Measurements from ENCODE around the gene CHRND. TPM values are rescaled to one million over a fixed set of nuclear protein-coding genes. Genes with fewer than 3 reads are reported as not detected.

Gene CHRND
- total RNA-seq, result not detected

DNA sequence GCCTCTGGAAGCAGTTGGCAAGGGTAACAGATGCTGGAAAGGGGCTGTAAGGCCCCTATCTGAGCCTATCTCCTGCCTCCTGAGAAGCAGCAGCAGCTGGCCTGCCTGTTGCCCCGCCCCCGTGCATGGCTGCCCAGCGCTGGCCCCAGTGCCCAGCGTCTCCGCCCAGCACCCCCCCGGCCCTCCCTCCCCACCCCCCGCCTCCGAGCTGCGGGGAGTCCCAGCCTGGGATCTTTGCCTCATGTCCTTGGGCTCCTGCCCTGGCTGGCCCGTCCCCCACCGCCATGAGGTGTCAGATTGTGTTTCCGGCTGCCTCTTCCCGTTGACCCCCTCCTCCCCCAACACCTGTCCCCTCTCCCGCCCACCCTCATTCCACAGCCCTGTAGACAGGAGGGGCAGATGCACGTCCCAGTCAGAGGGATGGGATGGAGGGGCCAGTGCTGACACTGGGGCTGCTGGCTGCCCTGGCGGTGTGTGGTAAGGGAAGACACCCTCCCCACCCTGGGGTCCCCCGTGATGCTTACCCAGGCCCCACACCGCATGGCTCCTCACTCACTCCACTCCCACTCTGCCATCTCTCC, at the start of gene CHRND:
Gene CHRND (plus strand): TSS at position 370 of the 581 bp plus-strand sequence. CDS start 56 bp downstream, at position 426.
- CTCF ChIA-PET, result interaction anchor here (0.6 kb wide), 1 partner anchor 551 kb away, joined by 4 read pairs; no protein-coding TSS in a partner anchor
- peaks cover 22% of the 10 kb centered on the region for H3K4me1 Mint-ChIP-seq
- POLR2A ChIA-PET, result no interaction called here
- H3K9me3 Mint-ChIP-seq, result no peaks in the 10 kb centered on the region
- H3K27ac Mint-ChIP-seq, result no peak within 1 kb of the TSS
- DNase-seq, result no peak
- peaks cover 37% of the 10 kb centered on the region for H3K27me3 Mint-ChIP-seq
- H3K4me3 Mint-ChIP-seq, result no peak within 1 kb of the TSS
- no peaks in the 10 kb centered on the region for H3K36me3 Mint-ChIP-seq (ENCODE audit: low read depth)

DNA sequence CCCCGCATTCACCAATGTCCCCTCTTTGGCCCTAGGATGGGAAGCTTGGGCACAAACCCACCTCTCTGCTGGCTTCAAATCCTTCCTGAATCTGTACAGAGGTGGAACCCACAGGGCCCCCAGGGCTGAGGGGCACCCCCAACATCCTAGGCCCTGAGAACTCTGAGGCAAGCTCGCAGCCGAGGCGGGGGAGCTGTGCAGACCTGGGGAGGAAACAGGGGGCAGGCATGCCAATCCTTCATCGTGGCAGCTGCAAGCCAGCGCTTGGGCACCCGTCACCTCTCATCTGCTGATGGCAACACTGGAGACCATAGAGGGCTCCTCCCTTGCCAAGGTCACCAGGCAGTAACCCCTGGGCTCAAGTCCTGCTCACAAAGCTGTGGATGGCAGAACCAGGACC, 49.2 kb upstream of the CHRND start:
- H3K4me3 Mint-ChIP-seq, result no peak overlapping the region
- no peaks in the 10 kb centered on the region for H3K4me1 Mint-ChIP-seq
- H3K27me3 Mint-ChIP-seq, result peaks cover 18% of the 10 kb centered on the region
- no peaks in the 10 kb centered on the region for H3K9me3 Mint-ChIP-seq
- DNase-seq, result no peak
- H3K36me3 Mint-ChIP-seq (ENCODE audit: low read depth), result no peaks in the 10 kb centered on the region
- CTCF ChIA-PET, result no interaction called here
- no peak overlapping the region for H3K27ac Mint-ChIP-seq
- POLR2A ChIA-PET, result no interaction called here

DNA sequence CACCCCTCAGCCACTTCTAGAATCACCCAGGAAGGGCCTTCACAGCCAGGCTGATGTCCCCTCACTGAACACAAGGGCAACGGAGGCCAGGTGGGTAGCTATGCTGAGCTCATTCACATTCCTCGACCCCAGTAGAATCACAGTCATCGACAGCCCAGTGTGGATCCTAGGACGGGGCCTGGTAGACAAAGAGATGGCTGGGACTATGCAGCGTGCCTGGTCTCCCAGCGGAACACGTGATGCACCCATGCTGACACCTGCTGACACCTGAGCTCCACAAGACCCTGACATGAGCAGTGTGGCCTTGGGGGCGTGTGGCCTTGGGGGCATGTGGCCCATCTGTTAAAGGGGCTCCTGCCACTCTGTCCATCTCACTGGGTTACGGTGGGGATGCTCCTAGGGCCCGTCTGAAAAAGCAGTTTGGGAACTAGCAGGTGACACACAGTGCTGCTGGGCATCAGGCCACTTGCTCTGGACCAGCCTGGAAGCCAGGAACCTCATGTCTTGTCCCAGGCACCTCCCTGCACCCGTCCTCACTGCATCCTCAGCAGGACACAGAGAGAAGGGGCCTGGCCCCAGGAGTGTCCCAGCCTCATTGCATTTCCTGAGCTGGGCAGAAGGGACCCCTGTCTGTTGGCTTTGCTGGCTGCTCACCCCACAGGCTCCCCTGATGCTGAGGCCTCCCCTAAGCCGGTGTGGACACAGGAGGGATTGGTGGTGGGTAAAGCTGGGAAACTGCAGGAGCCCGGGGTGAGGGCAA, 48.0 kb upstream of the CHRND start:
- Mint-ChIP-seq H3K4me1 (no peaks in the 10 kb centered on the region), H3K27ac (no peak overlapping the region), H3K27me3 (peaks cover 7% of the 10 kb centered on the region), H3K4me3 (no peak overlapping the region), H3K36me3 (ENCODE audit: low read depth) (no peaks in the 10 kb centered on the region), H3K9me3 (no peaks in the 10 kb centered on the region)
- POLR2A ChIA-PET, result no interaction called here
- DNase-seq, result no peak
- CTCF ChIA-PET, result no interaction called here

DNA sequence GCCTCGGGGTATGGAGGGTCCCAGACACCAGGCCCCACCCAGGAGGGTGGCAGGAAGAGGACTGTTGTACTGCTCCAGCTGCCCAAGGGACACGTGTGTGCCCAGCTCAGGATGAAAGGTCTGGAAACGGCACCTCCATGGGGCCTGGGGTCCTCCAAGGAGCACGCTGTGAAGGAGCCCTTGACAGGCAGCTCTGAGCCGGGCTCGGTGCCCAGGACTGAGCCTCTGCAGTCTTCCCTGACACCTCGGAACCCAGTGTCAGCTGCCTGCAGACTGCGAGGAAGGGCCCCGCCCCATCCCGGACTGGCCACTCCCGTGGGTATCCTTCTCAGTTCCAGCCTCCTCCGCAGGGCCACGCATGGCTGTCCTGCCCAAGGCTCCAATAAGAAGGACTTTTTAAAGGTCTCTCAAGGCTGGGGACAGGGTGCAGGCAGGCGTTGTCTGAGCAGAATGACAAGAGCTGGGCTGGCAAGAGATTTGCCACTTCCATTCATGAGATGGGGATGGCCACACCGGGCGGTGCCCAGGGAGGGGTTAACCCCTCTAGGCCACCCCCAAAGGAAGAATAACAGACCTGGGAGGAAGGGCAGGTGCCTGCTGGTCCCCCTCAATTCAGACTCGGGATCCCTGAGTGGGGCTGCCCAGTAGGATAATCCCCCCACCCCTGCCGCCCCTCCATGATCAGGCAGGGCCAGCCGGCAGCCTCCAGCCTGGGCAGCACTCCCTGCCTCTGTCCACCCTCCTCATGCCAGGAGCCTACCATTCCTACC, 47.2 kb upstream of the CHRND start:
- no peaks in the 10 kb centered on the region for H3K36me3 Mint-ChIP-seq (ENCODE audit: low read depth)
- CTCF ChIA-PET, result no interaction called here
- H3K9me3 Mint-ChIP-seq, result no peaks in the 10 kb centered on the region
- H3K27ac Mint-ChIP-seq, result no peak overlapping the region
- no peaks in the 10 kb centered on the region for H3K4me1 Mint-ChIP-seq
- H3K27me3 Mint-ChIP-seq, result peaks cover 4% of the 10 kb centered on the region
- POLR2A ChIA-PET, result no interaction called here
- DNase-seq, result no peak
- no peak overlapping the region for H3K4me3 Mint-ChIP-seq

DNA sequence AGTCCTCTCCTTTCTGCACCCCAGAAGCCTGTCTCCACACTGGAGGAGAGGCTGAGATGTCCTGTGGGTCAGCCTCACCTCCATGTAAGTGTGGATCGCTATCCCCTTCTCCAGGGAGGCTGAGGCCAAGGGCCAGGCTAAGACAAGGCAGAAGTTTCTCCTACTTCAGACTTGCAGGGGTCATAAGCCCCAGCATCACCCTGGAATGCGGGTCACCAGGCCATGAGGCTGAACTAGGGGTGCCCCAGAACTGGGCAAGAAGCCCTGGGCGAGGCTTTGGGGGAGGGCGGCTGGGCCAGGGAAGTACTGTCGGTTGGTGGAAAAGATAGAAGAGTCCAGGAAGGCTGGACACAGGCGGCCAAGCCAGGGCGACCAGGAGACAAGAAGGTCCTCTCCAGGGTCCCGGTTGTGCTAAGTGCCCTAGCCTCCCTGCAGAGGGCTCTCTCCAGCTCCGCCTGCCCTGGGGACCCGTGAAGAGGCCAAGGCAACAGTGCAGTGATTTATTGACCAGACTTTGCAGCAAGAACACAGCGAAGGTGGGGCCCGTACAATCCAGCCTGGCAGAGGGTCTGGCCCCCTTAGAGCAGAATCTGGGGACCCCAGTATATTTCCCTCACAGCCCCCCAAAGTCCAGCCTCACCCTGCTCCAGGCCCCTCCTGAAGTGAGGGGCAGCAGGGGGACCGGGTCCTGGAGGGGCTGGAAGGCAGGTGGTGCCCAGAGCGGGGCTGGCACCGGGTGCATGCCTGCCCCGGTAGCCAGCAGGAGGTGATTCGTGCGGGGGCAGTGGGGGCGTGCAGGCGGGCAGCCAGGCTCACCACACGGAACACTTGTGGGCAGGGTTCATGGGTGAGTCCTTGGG, 46.4 kb upstream of the CHRND start:
- Mint-ChIP-seq H3K27me3 (peaks cover 9% of the 10 kb centered on the region), H3K36me3 (ENCODE audit: low read depth) (no peaks in the 10 kb centered on the region), H3K4me3 (no peak overlapping the region), H3K4me1 (no peaks in the 10 kb centered on the region), H3K27ac (no peak overlapping the region), H3K9me3 (no peaks in the 10 kb centered on the region)
- CTCF ChIA-PET, result no interaction called here
- no peak for DNase-seq
- POLR2A ChIA-PET, result no interaction called here

DNA sequence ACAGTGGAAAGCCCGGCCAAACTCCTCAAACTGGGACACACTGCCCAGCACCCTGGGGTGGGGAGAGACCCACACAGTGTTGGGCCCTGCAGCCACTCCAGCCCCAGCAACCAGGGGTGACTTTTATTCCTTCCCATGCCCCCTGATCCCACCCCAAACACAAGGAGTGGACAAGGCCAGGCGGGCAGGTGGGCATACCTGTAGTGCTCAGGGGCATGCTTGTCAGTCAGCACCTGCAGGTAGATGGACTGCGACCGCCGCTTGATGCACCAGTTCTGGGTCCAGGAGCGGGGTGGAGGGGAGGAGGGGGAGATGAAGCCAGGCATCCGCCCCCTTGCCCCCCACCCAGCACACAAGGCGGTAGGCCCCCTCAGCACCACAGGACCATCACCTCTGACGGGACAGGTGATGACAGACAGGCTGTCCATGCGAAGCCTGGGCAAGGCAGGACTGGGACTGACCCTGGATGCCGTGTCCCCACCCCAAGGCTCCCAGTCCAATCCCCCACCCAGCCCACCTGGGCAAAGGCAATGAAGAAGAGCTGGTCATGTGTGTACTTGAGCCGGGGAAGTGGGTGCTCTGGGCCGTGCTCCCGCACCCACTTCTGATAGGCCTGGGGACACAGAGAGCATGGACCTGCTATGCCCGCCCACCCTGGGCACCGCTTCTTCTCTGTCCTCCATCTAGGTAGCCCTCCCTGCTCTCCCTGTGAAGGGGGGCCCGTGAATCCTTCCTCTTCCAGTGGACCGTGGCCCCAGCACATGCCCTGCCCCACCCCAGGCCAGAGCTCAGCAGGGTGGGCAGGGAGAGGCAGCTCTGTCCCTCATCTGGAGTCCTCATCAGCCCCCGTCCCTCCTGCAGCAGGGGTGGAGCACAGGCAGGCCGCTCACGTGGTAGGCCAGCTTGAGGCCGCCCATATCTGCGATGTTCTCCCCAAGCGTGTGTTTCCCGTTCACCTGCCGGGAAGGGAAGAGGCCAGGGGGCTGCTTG, 45.5 kb upstream of the CHRND start:
- Mint-ChIP-seq H3K4me1 (peaks cover 5% of the 10 kb centered on the region), H3K9me3 (no peaks in the 10 kb centered on the region), H3K27me3 (peaks cover 16% of the 10 kb centered on the region), H3K36me3 (ENCODE audit: low read depth) (no peaks in the 10 kb centered on the region), H3K4me3 (no peak overlapping the region), H3K27ac (no peak overlapping the region)
- DNase-seq, result no peak
- ChIA-PET POLR2A (no interaction called here), CTCF (no interaction called here)

DNA sequence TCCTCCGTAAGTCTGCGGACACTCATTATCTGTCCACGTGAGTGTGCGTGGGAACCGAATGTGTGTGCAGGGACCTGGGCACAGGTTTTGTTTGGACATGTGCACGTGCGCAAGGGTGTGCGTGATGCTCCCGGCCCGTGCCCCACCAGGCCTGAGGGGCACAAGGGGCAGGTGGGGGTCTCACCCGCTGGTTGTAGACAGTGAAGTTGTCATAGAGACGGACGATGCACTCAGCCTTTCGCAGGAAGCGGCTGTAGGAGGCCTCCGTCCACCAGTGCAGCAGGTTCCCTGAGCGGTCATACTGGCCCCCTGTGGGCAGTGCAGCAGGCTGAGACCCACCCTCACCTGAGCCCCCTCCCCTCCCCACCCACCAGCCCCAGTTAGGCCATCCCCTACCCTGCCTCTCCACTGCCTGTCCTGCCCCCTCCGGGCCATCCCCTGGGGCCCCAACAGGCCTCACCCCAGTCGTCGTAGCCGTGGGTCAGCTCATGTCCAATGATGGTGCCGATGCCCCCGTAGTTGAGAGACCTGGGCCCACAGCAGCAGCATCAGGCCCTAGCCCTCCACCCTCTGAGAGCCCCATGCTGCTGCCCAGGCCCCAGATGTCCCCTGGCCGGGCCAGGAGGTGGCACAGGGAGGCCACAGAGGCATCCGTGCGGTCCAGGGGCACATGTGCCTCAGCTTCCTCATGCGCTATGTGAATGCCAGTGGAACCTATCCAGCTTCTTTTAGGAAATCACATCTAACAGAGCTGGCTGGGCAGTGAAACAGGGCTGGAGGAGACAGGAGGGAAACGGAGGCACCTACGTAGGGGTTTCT, 44.4 kb upstream of the CHRND start:
- peaks cover 18% of the 10 kb centered on the region for H3K27me3 Mint-ChIP-seq
- H3K4me3 Mint-ChIP-seq, result no peak overlapping the region

DNA sequence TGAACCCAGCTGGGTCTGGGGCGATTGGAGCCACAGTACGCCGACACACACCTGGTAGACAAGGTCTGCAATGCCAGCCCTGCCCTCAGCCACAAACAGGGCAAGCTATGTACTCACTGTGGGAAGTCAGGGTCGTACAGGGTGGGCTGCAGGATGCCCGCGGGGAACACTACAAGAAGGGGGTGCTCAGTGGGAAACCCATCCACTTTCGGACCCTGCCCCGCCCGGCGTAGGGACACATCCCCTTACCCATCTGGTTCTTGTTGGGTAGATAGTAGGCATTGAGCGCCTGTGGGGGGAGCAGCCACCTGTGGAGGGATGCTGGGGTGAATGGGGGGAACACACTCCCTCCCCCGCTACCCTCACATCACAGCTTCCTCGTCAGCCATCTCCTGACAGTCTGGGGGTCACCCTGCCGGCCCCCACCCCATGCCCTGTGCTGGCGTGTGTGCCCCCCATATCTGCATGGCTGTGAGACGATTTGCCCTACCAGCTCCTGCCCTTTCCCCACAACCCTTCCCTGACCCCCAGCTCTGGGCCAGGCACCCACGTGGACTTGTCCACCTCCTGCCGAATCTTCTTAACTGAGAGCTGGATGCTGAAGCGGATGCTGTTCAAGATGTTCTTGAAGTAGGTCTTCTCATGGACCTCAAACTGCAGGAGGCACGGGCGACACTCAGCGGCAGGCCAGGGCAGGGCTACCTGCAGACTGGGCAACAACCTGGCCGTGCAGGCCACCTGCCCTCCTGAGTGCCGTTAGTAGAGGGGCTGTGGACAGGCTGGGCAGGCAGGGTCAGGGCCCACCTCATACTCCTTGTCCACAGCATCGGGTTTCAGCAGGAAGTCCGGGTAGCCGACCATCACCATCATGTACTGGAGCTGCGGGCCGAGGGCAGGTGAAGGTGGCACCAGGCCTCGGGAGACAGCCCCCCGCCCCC, 43.4 kb upstream of the CHRND start:
- ChIA-PET POLR2A (no interaction called here), CTCF (no interaction called here)
- no peak overlapping the region for H3K27ac Mint-ChIP-seq
- H3K4me3 Mint-ChIP-seq, result no peak overlapping the region
- peaks cover 5% of the 10 kb centered on the region for H3K4me1 Mint-ChIP-seq
- H3K9me3 Mint-ChIP-seq, result no peaks in the 10 kb centered on the region
- no peak for DNase-seq
- peaks cover 23% of the 10 kb centered on the region for H3K27me3 Mint-ChIP-seq
- H3K36me3 Mint-ChIP-seq (ENCODE audit: low read depth), result no peaks in the 10 kb centered on the region

More for the DNA sequence above, 44.4 kb upstream of the CHRND start:
- Mint-ChIP-seq H3K4me1 (peaks cover 5% of the 10 kb centered on the region), H3K27ac (no peak overlapping the region), H3K36me3 (ENCODE audit: low read depth) (no peaks in the 10 kb centered on the region), H3K9me3 (no peaks in the 10 kb centered on the region)
- DNase-seq, result no peak
- ChIA-PET POLR2A (no interaction called here), CTCF (no interaction called here)

DNA sequence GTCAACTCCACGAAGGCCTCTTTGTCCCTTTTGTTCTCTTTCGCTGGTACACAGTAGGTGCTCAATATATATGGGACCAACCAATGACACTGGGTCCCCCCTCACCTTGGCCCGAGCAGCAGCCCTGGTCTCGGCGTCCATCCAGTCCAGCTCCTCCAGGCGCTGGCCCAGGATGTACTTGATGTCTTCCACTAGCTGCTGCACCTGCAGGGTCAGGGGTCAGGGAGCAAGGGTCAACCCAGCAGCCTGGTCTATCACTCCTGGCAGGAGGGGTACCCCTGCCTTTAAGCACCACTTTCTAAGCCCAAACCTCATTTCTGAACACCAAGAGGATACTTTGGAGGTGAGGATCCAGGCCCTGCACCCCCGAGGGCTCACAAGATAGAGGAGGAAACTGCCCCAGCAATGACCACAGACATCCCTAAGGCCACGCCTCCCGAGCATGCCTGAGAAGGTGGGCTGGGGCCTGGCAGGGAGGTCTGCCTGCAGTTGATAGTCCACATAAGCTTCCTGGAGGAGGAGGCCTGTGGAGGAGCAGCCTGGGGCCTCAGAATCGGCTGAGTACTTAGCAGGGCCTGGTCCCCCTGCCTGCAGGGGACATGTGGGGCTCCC, 42.5 kb upstream of the CHRND start:
- Mint-ChIP-seq H3K27ac (no peak overlapping the region), H3K27me3 (peaks cover 28% of the 10 kb centered on the region), H3K4me3 (no peak overlapping the region), H3K9me3 (no peaks in the 10 kb centered on the region), H3K4me1 (peaks cover 5% of the 10 kb centered on the region), H3K36me3 (ENCODE audit: low read depth) (no peaks in the 10 kb centered on the region)
- CTCF ChIA-PET, result no interaction called here
- DNase-seq, result no peak
- POLR2A ChIA-PET, result no interaction called here

DNA sequence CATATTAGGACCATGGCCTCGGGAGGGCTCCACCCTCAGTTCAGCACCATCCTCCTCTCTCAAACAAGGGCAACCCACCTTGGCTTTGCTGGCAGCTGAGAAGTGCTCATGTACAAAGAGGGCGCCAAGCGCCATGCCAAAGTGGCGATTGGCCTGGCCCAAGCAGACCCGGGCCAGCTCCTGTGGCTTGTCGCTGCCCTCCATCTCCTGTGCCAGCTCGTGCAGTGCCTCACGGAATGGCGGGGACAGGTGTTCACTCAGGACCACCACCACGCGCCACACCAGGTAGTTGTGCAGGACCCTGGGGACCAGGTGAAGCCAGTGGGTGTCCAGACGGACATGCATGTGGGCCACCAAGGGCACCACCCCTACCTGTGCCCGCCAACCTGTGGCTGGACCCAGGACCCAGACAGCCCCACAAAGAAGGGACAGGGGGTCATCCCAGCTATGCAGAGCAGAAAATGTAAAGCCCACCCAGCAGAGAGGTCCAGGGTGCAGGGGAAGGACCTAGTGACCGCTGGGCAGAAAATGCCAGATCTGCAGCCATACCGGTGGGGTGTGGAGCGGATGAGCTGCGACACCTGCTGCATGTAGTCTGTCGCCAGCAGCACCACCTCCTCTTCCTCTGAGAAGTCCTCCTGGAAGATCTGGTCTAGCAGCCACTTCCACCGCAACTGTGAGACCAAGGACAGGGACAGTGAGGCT, 41.9 kb upstream of the CHRND start:
- Mint-ChIP-seq H3K4me3 (no peak overlapping the region), H3K27ac (no peak overlapping the region), H3K9me3 (no peaks in the 10 kb centered on the region), H3K36me3 (ENCODE audit: low read depth) (no peaks in the 10 kb centered on the region), H3K27me3 (peaks cover 34% of the 10 kb centered on the region), H3K4me1 (peaks cover 8% of the 10 kb centered on the region)
- DNase-seq, result no peak
- POLR2A ChIA-PET, result no interaction called here
- CTCF ChIA-PET, result no interaction called here
